ENCODE measurements around the gene CCDC86.

CCDC86 gene

GRCh38 chr11:60798631-60799030 lies 43.3 kb upstream of the CCDC86 start:
- Histone ChIP-seq H3K79me2 (no peaks in the 10 kb centered on the region), H2AFZ (no peak overlapping the region), H3K4me3 (ENCODE audit: low read depth, low read length) (no peak overlapping the region), H3K9ac (no peak overlapping the region), H3K4me1 (peaks cover 3% of the 10 kb centered on the region), H3K27ac (no peak overlapping the region), H3K4me2 (ENCODE audit: low read length) (no peak overlapping the region), H3K27me3 (ENCODE audit: control insufficient read depth, insufficient read depth, low read length) (no peaks in the 10 kb centered on the region), H3K9me3 (ENCODE audit: control insufficient read depth, low read length) (no peaks in the 10 kb centered on the region), H3K36me3 (ENCODE audit: control insufficient read depth, insufficient read depth, low read length) (no peaks in the 10 kb centered on the region)
- no peak for TF ChIP-seq CTCF (IDR thresholded peaks at IDR 0.05)

- Histone ChIP-seq H2AFZ (no peak overlapping the region), H3K4me3 (ENCODE audit: low read depth, low read length) (no peak overlapping the region), H3K36me3 (ENCODE audit: control insufficient read depth, insufficient read depth, low read length) (no peaks in the 10 kb centered on the region), H3K79me2 (no peaks in the 10 kb centered on the region), H3K27me3 (ENCODE audit: control insufficient read depth, insufficient read depth, low read length) (no peaks in the 10 kb centered on the region), H3K27ac (no peak overlapping the region), H3K9me3 (ENCODE audit: control insufficient read depth, low read length) (no peaks in the 10 kb centered on the region), H3K4me2 (ENCODE audit: low read length) (no peak overlapping the region), H3K4me1 (peaks cover 3% of the 10 kb centered on the region), H3K9ac (no peak overlapping the region)
- no peak for TF ChIP-seq CTCF (IDR thresholded peaks at IDR 0.05)
Measured at GRCh38 chr11:60801194-60801593, 40.7 kb upstream of the CCDC86 start.

GRCh38 chr11:60803273-60803936 lies 38.5 kb upstream of the CCDC86 start:
- Histone ChIP-seq H3K36me3 (ENCODE audit: control insufficient read depth, insufficient read depth, low read length) (no peaks in the 10 kb centered on the region), H3K79me2 (no peaks in the 10 kb centered on the region), H3K9me3 (ENCODE audit: control insufficient read depth, low read length) (no peaks in the 10 kb centered on the region), H3K27me3 (ENCODE audit: control insufficient read depth, insufficient read depth, low read length) (no peaks in the 10 kb centered on the region), H3K4me3 (ENCODE audit: low read depth, low read length) (no peak overlapping the region), H3K9ac (no peak overlapping the region), H3K4me2 (ENCODE audit: low read length) (no peak overlapping the region), H2AFZ (no peak overlapping the region), H3K4me1 (peaks cover 3% of the 10 kb centered on the region), H3K27ac (no peak overlapping the region)
- TF ChIP-seq CTCF (IDR thresholded peaks at IDR 0.05), result no peak

GRCh38 chr11:60809249-60809648 lies 32.7 kb upstream of the CCDC86 start:
- H3K9ac ChIP-seq, result no peak overlapping the region
- no peaks in the 10 kb centered on the region for H3K27me3 ChIP-seq (ENCODE audit: control insufficient read depth, insufficient read depth, low read length)
- H3K36me3 ChIP-seq (ENCODE audit: control insufficient read depth, insufficient read depth, low read length), result no peaks in the 10 kb centered on the region
- H3K4me1 ChIP-seq, result no peaks in the 10 kb centered on the region
- no peaks in the 10 kb centered on the region for H3K9me3 ChIP-seq (ENCODE audit: control insufficient read depth, low read length)
- no peaks in the 10 kb centered on the region for H3K79me2 ChIP-seq
- H3K4me2 ChIP-seq (ENCODE audit: low read length), result no peak overlapping the region
- no peak for TF ChIP-seq CTCF (IDR thresholded peaks at IDR 0.05)
- no peak overlapping the region for H2AFZ ChIP-seq
- H3K4me3 ChIP-seq (ENCODE audit: low read depth, low read length), result no peak overlapping the region
- no peak overlapping the region for H3K27ac ChIP-seq

- Histone ChIP-seq H3K4me1 (no peaks in the 10 kb centered on the region), H3K79me2 (no peaks in the 10 kb centered on the region), H3K36me3 (ENCODE audit: control insufficient read depth, insufficient read depth, low read length) (no peaks in the 10 kb centered on the region), H3K27me3 (ENCODE audit: control insufficient read depth, insufficient read depth, low read length) (no peaks in the 10 kb centered on the region), H3K4me3 (ENCODE audit: low read depth, low read length) (no peak overlapping the region), H3K9me3 (ENCODE audit: control insufficient read depth, low read length) (no peaks in the 10 kb centered on the region), H3K27ac (no peak overlapping the region), H3K4me2 (ENCODE audit: low read length) (no peak overlapping the region), H2AFZ (no peak overlapping the region), H3K9ac (no peak overlapping the region)
- TF ChIP-seq CTCF (IDR thresholded peaks at IDR 0.05), result no peak
Measured at GRCh38 chr11:60809691-60810090, 32.2 kb upstream of the CCDC86 start.

All from parathyroid adenoma (tissue), 2 donors.